B cell (primary cell): Measurements from ENCODE around the gene GPC5. TPM values are rescaled to one million over a fixed set of nuclear protein-coding genes. Genes with fewer than 3 reads are reported as not detected.

Source experiments
- ATAC-seq: fragments of 200-7000 bp; cut with Tn5 transposase; one replicate; pipeline ENCODE4 v1.10.0; 2021; ENCODE audit warnings: low read depth, mild to moderate bottlenecking, moderate number of reproducible peaks, moderate library complexity
- CTCF ChIA-PET: fragments of 350-600 bp; sonication (Branson Sonifier 250); formaldehyde crosslinking; loops from one replicate; lab custom pipeline; 2021; ENCODE audit warnings: antibody characterized with exemption, inconsistent platforms; lab: Charles Lee
- POLR2A ChIA-PET: fragments of 350-600 bp; sonication (Branson Sonifier 250); formaldehyde crosslinking; loops from one replicate; lab custom pipeline; 2021; ENCODE audit warnings: antibody characterized with exemption; lab: Charles Lee
- DNase-seq: peaks from one replicate; pipeline ENCODE4 v3.0.0; 2013
- H2AFZ ChIP-seq: 2 replicates; pipeline ENCODE4 v1.6.1; 2012; ENCODE audit warnings: mild to moderate bottlenecking, low read depth, low read length; ENCODE audit not compliant: insufficient read depth, poor library complexity, severe bottlenecking
- H3K27ac ChIP-seq, 2 donors: 1 replicate in 1 of 2; 2 replicates in 1 of 2; pipeline ENCODE4 v1.5.1; 2012 to 2013; ENCODE audit warnings: low read length in 2 of 2, mild to moderate bottlenecking in 2 of 2, moderate library complexity in 1 of 2
- H3K27me3 ChIP-seq, 4 experiments: fragments of 200-600 bp in 1 of 4; sonication (generic) in 1 of 4; replicated peaks in 1 of 4; 1 replicate in 2 of 4; 2 replicates in 2 of 4; pipeline versions ENCODE4 v1.6.1 to v1.7.0; 2013 to 2016; ENCODE audit warnings: low read length in 3 of 4, mild to moderate bottlenecking in 2 of 4, mixed read lengths in 1 of 4, moderate library complexity in 1 of 4; ENCODE audit not compliant: insufficient read depth in 4 of 4, control insufficient read depth in 3 of 4; ENCODE audit errors: control extremely low read depth in 1 of 4
- H3K36me3 ChIP-seq, 2 experiments: replicated peaks in 1 of 2; 1 replicate in 1 of 2; 2 replicates in 1 of 2; pipeline versions ENCODE4 v1.6.1 to v1.7.1; 2013; ENCODE audit warnings: low read length in 1 of 2; ENCODE audit not compliant: insufficient read depth in 2 of 2, control insufficient read depth in 1 of 2; ENCODE audit errors: control extremely low read depth in 1 of 2, extremely low read depth in 1 of 2
- H3K4me1 ChIP-seq, 2 donors: fragments of 200-600 bp in 1 of 2; sonication (generic) in 1 of 2; 1 replicate in 1 of 2; 2 replicates in 1 of 2; pipeline versions ENCODE4 v1.5.1 to v1.6.1; 2013 to 2017; ENCODE audit warnings: low read length in 2 of 2; ENCODE audit not compliant: control insufficient read depth in 2 of 2, insufficient read depth in 2 of 2
- H3K4me2 ChIP-seq: replicated peaks from 2 replicates; pipeline ENCODE3; 2012; ENCODE audit warnings: mild to moderate bottlenecking, low read depth, low read length; ENCODE audit not compliant: poor library complexity, severe bottlenecking
- H3K4me3 ChIP-seq, 5 experiments: fragments of 200-600 bp in 1 of 5; sonication (generic) in 1 of 5; 1 replicate in 3 of 5; 2 replicates in 2 of 5; pipeline versions ENCODE4 v1.5.1 to v1.7.0; 2011 to 2016; ENCODE audit warnings: low read length in 4 of 5, mild to moderate bottlenecking in 4 of 5, low read depth in 2 of 5, control low read depth in 1 of 5, moderate library complexity in 1 of 5; ENCODE audit not compliant: insufficient read depth in 1 of 5; ENCODE audit errors: control extremely low read depth in 1 of 5, extremely low read depth in 1 of 5
- H3K79me2 ChIP-seq: fragments of 200-600 bp; sonication (generic); one replicate; pipeline ENCODE4 v1.6.0; 2016; ENCODE audit warnings: low read length; ENCODE audit not compliant: control insufficient read depth, insufficient read depth
- H3K9ac ChIP-seq: fragments of 200-600 bp; sonication (generic); 2 replicates; pipeline ENCODE4 v1.6.1; 2017; ENCODE audit warnings: mild to moderate bottlenecking, low read length, moderate library complexity
- H3K9me3 ChIP-seq, 3 donors: one replicate each; pipeline versions ENCODE4 v1.6.1 to v1.7.1; 2013; ENCODE audit warnings: low read length in 2 of 3; ENCODE audit not compliant: control insufficient read depth in 2 of 3, insufficient read depth in 1 of 3; ENCODE audit errors: control extremely low read depth in 1 of 3
- H4K20me1 ChIP-seq: 2 replicates; pipeline ENCODE4 v1.6.0; 2012; ENCODE audit warnings: mild to moderate bottlenecking, low read length; ENCODE audit not compliant: insufficient read depth, control insufficient read depth, poor library complexity, severe bottlenecking
- H3K27ac Mint-ChIP-seq: one replicate; pipeline ENCODE4 v1.8.0; 2021; ENCODE audit warnings: mixed read lengths
- H3K27me3 Mint-ChIP-seq: one replicate; pipeline ENCODE4 v1.8.0; 2021; ENCODE audit warnings: mixed read lengths
- H3K4me1 Mint-ChIP-seq: one replicate; pipeline ENCODE4 v1.8.0; 2021; ENCODE audit warnings: mixed read lengths
- H3K4me3 Mint-ChIP-seq: one replicate; pipeline ENCODE4 v1.8.0; 2021; ENCODE audit warnings: mixed read lengths
- H3K9me3 Mint-ChIP-seq: one replicate; pipeline ENCODE4 v1.8.0; 2022; ENCODE audit warnings: mixed read lengths; ENCODE audit not compliant: insufficient read depth
- EZH2 ChIP-seq: IDR thresholded peaks from 2 replicates; pipeline ENCODE4 v1.6.1; 2012; ENCODE audit warnings: borderline replicate concordance, low read depth, mild to moderate bottlenecking, moderate library complexity, low read length; ENCODE audit not compliant: insufficient read depth, poor library complexity, severe bottlenecking
- WGBS: methylation state at CpG from one replicate; pipeline ENCODE4 v1.1.5; 2013; ENCODE audit warnings: missing lambda C conversion rate; ENCODE audit not compliant: insufficient coverage; 5-methylcytosine and 5-hydroxymethylcytosine counted together
- intact Hi-C: fragments of 100-400 bp; cut with micrococcal nuclease; formaldehyde crosslinking; loops from one replicate; pipeline ENCODE4 v1.10.0; 2022
- polyA plus RNA-seq: library from polyadenylated mRNA; depleted of rRNA; stranded (reverse); fragments of >200 nt; gene quantifications from 2 replicates; pipeline ENCODE4 v1.2.3, GENCODE V29; 2012
- total RNA-seq, 2 donors: library from RNA; stranded (reverse); fragments of 120-200 nt in 1 of 2; gene quantifications; 1 replicate in 1 of 2; 2 replicates in 1 of 2; pipeline versions ENCODE4 v1.2.3 to v1.2.4, GENCODE V29; 2013 to 2022
- TF ChIP-seq, protein P1 (sequence below): fragments of 200-600 bp; IDR thresholded peaks from one replicate; pipeline ENCODE4 v1.8.0; 2022; ENCODE audit warnings: antibody characterized with exemption, mild to moderate bottlenecking

GPC5 gene
- total and polyA plus RNA-seq, 2 donors (not counting 1 experiment from before 2014, with no cell fraction given) = 0.15 to 0.30 TPM

DNA sequence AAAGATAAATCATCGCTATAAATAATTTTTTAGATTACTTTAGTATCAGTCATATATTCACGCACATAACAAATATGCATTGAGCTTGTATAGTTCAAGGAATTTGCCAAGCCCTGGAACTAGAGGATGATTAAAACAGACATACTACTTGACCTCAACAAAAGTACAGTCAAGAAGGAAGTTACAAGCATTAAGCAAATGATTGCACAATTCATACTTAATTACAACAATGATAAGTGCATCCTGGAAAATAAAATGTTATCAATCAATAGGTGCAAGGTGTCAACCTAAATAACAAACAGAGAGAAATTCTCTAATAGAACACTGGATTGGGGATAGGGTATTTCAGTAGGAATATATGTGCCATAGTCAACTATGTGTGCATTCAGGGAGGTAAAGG is 491.2 kb downstream of the GPC5 start:
- no peaks in the 10 kb centered on the region for H3K4me1 Mint-ChIP-seq
- H3K27ac Mint-ChIP-seq = no peak overlapping the region
- H3K4me3 ChIP-seq = no peak overlapping the region
- peaks cover 0 to 5% (median 0%) of the 10 kb centered on the region in 3 donors for H3K9me3 ChIP-seq
- no peak overlapping the region for H3K27ac ChIP-seq
- no peaks in the 10 kb centered on the region for H3K36me3 ChIP-seq
- intact Hi-C loops = no loop called here
- DNase-seq (no peak), ATAC-seq (no peak)
- H3K9me3 Mint-ChIP-seq = peaks cover 9% of the 10 kb centered on the region
- no peaks in the 10 kb centered on the region for H3K27me3 Mint-ChIP-seq
- no peaks in the 10 kb centered on the region for H3K4me1 ChIP-seq
- H2AFZ ChIP-seq = no peak overlapping the region
- no peaks in the 10 kb centered on the region for H3K79me2 ChIP-seq
- H3K4me3 Mint-ChIP-seq = no peak overlapping the region
- no CpG with 5 or more reads among the region's 2 CpGs for WGBS
- H3K9ac ChIP-seq = no peak overlapping the region
- no peaks in the 10 kb centered on the region for H3K27me3 ChIP-seq
- no peaks in the 10 kb centered on the region for H4K20me1 ChIP-seq
- ChIA-PET POLR2A (no interaction called here), CTCF (no interaction called here)
- TF ChIP-seq, protein P1, sequence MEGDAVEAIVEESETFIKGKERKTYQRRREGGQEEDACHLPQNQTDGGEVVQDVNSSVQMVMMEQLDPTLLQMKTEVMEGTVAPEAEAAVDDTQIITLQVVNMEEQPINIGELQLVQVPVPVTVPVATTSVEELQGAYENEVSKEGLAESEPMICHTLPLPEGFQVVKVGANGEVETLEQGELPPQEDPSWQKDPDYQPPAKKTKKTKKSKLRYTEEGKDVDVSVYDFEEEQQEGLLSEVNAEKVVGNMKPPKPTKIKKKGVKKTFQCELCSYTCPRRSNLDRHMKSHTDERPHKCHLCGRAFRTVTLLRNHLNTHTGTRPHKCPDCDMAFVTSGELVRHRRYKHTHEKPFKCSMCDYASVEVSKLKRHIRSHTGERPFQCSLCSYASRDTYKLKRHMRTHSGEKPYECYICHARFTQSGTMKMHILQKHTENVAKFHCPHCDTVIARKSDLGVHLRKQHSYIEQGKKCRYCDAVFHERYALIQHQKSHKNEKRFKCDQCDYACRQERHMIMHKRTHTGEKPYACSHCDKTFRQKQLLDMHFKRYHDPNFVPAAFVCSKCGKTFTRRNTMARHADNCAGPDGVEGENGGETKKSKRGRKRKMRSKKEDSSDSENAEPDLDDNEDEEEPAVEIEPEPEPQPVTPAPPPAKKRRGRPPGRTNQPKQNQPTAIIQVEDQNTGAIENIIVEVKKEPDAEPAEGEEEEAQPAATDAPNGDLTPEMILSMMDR = no peak
- TF ChIP-seq EZH2 = no peak
- no peak overlapping the region for H3K4me2 ChIP-seq

DNA sequence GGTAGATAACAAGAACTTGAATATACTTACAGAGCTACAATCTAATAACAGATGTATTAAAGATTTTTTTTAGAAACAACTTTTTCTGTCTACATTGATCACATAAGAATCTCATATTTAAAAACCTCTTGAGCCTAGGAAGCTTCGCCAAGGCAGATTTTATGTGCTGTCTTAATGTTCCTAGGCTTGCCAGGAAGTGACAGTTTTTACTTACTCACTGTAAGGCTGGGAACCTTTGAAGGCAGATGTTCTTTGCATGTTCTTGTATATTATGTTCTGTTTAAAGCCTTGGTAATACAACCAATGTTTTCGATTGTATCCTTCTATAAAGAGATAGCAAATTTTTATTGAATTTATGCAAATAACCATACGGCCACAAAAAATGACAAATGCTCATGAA is 492.7 kb downstream of the GPC5 start:
- Histone ChIP-seq H3K4me1 (no peaks in the 10 kb centered on the region), H3K9ac (no peak overlapping the region), H2AFZ (no peak overlapping the region), H3K9me3 (peaks cover 0 to 5% (median 0%) of the 10 kb centered on the region in 3 donors), H3K4me3 (no peak overlapping the region), H3K79me2 (no peaks in the 10 kb centered on the region), H3K27me3 (no peaks in the 10 kb centered on the region), H3K36me3 (no peaks in the 10 kb centered on the region), H3K27ac (no peak overlapping the region), H4K20me1 (no peaks in the 10 kb centered on the region), H3K4me2 (no peak overlapping the region)
- WGBS = no CpG with 5 or more reads among the region's 3 CpGs
- no peak overlapping the region for H3K27ac Mint-ChIP-seq
- H3K4me3 Mint-ChIP-seq = no peak overlapping the region
- DNase-seq = no peak
- H3K4me1 Mint-ChIP-seq = no peaks in the 10 kb centered on the region
- no peak for TF ChIP-seq EZH2
- TF ChIP-seq, protein P1 = no peak
- intact Hi-C loops = no loop called here
- H3K9me3 Mint-ChIP-seq = peaks cover 9% of the 10 kb centered on the region
- ChIA-PET POLR2A (no interaction called here), CTCF (no interaction called here)
- ATAC-seq = no peak
- no peaks in the 10 kb centered on the region for H3K27me3 Mint-ChIP-seq
